ENCODE results near the gene PRX.
A peak's percentile ranks its signal among the peaks of the same experiment; 100 is the strongest.

Gene PRX

GRCh38 chr19:40389404-40390083 lies 23.6 kb downstream of the PRX start:
- no peak for DNase-seq (ENCODE audit: low read depth)
- no peak overlapping the region for H3K4me3 ChIP-seq (ENCODE audit: control insufficient read depth, low read depth, low read length)
- no peak for TF ChIP-seq CTCF (conservative IDR thresholded peaks at IDR 0.05; ENCODE audit: control insufficient read depth, insufficient read depth, low read depth, low read length)

GRCh38 chr19:40388481-40388880 lies 24.7 kb downstream of the PRX start:
- DNase-seq (ENCODE audit: low read depth), result no peak
- no peak overlapping the region for H3K4me3 ChIP-seq (ENCODE audit: control insufficient read depth, low read depth, low read length)
- TF ChIP-seq CTCF (conservative IDR thresholded peaks at IDR 0.05; ENCODE audit: control insufficient read depth, insufficient read depth, low read depth, low read length), result no peak

- H3K4me3 ChIP-seq (ENCODE audit: control insufficient read depth, low read depth, low read length), result no peak overlapping the region
- DNase-seq (ENCODE audit: low read depth), result no peak
- TF ChIP-seq CTCF (conservative IDR thresholded peaks at IDR 0.05; ENCODE audit: control insufficient read depth, insufficient read depth, low read depth, low read length), result no peak
Observed at GRCh38 chr19:40387155-40387554, 26.0 kb downstream of the PRX start.

GRCh38 chr19:40383668-40384248 lies 29.4 kb downstream of the PRX start:
- DNase-seq (ENCODE audit: low read depth), result no peak
- H3K4me3 ChIP-seq (ENCODE audit: control insufficient read depth, low read depth, low read length), result no peak overlapping the region
- TF ChIP-seq CTCF (conservative IDR thresholded peaks at IDR 0.05; ENCODE audit: control insufficient read depth, insufficient read depth, low read depth, low read length), result no peak

GRCh38 chr19:40381321-40381720 lies 31.9 kb downstream of the PRX start:
- no peak for DNase-seq (ENCODE audit: low read depth)
- H3K4me3 ChIP-seq (ENCODE audit: control insufficient read depth, low read depth, low read length), result no peak overlapping the region
- peak; percentile 8 for TF ChIP-seq CTCF (conservative IDR thresholded peaks at IDR 0.05; ENCODE audit: control insufficient read depth, insufficient read depth, low read depth, low read length)

GRCh38 chr19:40380199-40381037 lies 32.8 kb downstream of the PRX start:
- no peak overlapping the region for H3K4me3 ChIP-seq (ENCODE audit: control insufficient read depth, low read depth, low read length)
- TF ChIP-seq CTCF (conservative IDR thresholded peaks at IDR 0.05; ENCODE audit: control insufficient read depth, insufficient read depth, low read depth, low read length), result no peak
- no peak for DNase-seq (ENCODE audit: low read depth)

Measured in fibroblast of mammary gland (primary cell).